ENCODE results near the gene EGFL6.
"Not testable (repeated sequence)": the region's sequence is repeated elsewhere in the genome, so short reads cannot be mapped to it uniquely, and the experiment has no call there.

The EGFL6 gene

DNA sequence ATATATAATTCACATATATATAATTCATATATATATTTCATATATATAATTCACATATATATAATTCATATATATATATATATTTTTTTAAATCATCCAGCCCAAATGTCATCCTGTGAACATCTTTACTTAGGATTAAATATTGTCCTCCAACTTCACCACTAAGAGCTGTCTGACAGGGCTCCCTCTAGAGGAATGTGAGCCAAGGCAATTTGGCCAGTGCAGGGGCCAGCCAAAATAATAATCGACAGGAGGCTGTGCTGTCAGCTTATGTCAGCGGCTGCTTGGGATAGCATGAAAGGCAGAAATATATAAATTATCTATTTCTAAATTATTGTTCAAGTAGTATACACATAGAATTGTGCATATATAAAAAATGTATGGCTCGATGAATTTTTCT lies 29.5 kb downstream of the EGFL6 start:
- DNase-seq = no peak

DNA sequence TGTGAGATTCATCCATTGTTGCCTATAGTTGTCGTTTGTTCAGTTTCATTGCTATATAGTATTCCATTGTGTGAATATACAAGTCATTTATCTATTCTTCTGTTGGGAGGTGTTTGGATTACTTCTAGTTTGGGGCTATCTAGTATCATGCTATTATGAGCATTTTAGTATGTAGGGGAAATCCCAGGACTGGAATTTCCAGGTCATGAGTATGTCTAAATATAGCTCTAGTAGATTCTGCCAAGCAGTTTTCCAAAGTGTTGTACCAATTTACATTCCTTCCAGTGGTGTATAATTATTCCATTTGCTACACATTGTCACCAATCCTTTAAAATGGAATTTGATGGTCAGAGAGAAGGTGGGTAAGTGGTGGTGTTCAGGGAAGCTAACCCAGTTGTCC lies 30.1 kb downstream of the EGFL6 start:
- no peak for DNase-seq

DNA sequence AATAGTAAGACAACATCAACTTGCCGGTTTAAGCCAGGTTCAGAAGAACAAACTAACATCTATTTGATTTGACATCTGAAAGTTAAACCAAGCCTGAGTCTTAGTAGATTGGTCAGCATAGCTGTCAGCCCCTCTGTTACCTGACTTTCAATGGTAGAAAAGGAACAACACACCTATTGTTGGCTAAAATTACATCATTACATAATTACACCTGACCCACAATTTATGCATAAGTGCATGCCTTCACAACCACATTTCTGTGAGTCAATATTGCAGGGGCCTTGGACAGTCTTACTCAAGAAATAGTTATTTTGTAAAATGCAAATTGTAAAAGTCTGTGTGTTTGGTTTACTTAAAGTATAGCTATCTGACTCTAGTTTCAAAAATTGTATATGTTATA lies 36.2 kb downstream of the EGFL6 start:
- no peak for DNase-seq

DNA sequence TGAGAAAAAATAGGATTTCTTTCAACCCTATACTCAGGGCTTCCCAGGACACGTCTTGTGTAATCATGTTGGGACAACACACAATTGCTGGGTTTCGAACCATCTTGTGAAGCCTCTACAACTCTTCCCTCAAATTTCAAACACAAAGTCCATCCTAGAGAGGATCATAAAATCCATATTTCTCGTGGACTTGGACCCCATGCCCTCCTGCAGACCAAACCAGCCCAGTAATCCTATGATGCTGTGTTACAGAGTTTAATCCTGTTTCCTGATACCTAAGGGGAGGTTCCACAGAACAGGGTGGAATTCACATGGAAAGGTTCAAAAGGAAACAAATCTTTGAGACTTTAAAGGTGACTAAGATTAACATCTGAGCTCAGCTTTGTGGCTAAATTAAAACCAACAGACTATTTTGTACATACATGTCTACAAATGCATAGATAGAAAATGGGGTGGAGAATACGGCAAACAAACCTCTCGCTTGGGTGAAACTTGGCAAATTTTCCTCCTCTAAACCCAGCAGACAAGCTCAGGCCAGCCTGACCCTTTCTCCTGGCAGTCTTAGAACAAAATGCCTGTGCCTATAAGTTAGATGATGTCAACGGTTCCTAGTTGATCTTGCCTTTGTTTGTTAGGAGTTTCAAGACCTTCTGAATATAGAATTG lies 38.1 kb downstream of the EGFL6 start:
- no peak for DNase-seq

DNA sequence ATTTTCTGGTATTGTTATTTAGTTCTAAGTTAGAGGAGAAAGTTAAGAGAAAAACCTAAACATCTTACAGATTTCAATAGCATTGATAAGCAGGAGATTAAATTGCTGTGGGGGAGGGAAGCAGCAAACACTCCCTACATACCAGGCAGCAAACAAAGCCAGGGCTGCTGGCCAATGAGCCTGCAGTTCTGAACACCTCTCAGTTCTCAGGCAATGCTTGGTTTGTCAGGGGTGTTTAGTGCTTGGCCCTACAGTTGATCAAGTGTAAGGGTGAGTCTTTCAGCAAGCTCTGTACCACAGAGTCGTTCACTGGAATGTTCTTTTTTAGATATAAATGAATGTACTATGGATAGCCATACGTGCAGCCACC lies 38.6 kb downstream of the EGFL6 start:
- no peak for DNase-seq

DNA sequence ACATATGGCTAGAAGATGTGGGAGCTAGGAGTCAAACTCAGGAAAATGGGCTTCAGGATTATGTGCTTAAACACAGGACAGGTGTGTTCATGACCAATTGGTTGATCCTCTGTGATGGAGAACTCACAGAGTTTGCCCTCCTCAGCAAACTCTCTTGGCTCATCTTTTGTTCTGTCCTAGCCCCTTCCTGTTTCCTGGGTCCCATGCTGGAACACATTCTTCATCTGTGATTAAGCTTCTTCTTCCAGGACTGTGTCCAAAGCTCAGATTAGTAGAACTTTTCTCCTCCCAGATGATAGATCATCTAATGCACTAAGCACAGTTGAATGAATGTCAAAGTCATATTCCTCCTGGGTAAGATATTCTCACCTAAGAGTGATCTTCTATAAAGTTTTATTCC lies 44.8 kb downstream of the EGFL6 start:
- DNase-seq = no peak

DNA sequence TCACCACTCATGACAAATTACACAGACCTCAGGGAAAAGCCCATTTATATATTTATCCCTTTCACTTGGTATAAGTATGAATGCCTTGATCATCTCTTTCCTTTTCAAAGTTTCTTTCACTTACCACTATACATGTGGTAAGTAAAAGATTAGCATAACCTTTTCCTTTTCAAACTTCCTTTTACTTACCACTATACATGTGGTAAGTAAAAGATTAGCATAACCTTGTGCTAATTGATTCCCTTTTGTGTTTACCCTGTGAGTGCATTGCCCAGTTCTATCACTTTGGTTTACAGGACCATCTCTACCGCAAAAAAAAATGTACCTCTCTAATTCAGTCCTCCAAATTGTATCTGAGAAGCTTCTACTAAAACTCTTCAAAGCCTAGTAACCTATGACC lies 50.8 kb downstream of the EGFL6 start:
- DNase-seq = no peak

DNA sequence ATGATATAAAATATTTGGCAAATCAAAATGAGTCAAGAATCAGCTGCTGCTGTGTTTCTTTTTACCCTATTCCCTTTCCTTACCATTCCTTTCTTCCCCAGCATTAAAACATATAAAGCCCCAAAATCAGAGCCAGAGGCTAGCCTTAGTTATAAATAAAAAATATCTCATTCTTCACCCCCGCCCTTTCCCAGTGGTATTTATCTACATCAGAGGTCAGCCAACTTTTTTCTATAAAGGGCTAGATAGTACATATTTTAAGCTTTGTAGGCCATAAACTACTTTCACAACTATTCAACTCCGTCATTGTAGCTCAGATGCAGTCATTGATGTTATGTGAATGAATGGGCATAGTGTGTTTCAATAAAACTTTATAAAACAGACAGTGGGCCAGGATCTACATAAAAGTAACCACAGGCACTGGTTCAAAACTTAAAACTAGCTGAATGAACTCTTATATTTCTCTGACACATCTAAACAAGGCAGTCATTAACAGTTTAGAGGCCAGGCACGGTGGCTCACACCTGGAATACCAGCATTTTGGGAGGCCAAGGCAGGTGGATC lies 53.1 kb downstream of the EGFL6 start:
- DNase-seq = no peak

DNA sequence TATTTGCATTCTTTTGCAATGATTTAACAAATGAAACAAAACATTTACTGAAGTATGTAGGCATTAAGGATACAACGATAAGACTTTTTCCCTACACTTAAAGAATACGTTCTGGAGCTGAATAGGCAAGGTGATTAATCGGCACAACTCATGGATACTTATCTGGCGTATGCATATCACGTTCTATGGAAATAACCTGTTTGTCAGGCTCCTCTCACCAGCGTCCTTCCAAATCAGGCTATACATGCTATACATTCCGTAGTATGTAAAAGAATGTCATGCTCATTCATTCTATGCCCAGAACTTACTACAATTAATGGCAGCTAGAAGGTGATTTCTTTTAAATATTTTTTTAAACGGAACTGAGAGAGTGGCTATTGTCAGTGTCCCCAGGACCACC lies 57.9 kb downstream of the EGFL6 start:
- DNase-seq = no peak

DNA sequence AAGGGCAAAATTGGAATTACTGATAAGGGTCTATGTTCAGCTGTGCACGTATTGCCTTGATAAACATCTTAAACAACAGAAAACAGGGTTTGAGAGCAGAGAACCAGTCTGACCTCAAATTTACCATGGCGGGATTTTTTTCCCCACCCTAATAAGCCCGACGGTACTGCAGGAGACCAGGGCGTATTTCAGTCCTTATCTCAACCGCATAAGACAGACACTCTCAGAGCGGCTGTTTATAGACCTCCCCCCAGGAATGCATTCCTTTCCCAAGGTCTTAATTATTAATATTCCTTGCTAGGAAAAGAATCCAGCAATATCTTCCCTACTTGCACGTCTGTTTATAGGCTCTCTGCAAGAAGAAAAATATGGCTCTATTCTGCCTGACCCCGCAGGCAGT lies 67.8 kb downstream of the EGFL6 start:
- not testable (repeated sequence) for DNase-seq

DNA sequence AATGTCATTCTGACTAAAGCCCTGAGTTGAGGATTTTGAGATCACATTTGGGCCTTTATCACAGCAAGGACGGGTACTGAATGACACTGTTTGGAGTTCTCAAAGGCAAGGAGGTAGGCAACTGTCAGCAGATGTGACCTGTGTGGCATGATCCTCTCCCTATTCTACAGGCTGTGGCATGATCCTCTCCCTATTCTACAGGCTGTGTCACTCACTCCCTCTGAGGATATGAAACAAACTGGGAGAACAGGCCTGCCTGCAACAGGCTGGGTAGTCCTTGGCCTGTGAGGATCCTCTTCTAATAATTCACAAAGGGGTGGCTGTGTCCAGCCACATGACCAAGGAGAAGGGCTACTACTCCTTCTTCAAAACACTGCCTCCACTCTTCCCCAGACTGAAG lies 68.6 kb downstream of the EGFL6 start:
- DNase-seq = no peak

DNA sequence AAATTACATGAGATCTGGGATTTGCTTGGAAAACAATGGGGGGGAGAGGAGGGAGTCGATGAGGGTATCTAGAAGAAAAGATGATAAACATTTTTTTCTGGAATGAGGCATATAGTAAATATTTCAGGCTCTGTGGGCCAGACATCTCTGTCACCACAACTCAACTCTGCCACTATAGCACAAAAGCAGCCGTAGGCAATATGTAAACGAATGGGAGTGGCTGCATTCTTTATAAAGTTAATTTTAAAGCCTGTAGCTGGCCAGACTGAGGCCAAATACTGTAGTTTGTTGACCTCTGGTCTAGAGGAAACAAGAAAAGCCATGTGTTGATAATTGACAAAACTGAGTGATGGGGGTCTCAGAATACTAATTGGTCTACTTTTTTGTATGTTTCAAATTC lies 69.4 kb downstream of the EGFL6 start:
- no peak for DNase-seq

DNA sequence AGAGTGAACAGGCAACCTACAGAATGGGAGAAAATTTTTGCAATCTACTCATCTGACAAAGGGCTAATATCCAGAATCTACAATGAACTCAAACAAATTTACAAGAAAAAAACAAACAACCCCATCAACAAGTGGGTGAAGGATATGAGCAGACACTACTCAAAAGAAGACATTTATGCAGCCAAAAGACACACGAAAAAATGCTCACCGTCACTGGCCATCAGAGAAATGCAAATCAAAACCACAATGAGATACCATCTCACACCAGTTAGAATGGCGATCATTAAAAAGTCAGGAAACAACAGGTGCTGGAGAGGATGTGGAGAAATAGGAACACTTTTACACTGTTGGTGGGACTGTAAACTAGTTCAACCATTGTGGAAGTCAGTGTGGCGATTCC lies 72.3 kb downstream of the EGFL6 start:
- DNase-seq = not testable (repeated sequence)

DNA sequence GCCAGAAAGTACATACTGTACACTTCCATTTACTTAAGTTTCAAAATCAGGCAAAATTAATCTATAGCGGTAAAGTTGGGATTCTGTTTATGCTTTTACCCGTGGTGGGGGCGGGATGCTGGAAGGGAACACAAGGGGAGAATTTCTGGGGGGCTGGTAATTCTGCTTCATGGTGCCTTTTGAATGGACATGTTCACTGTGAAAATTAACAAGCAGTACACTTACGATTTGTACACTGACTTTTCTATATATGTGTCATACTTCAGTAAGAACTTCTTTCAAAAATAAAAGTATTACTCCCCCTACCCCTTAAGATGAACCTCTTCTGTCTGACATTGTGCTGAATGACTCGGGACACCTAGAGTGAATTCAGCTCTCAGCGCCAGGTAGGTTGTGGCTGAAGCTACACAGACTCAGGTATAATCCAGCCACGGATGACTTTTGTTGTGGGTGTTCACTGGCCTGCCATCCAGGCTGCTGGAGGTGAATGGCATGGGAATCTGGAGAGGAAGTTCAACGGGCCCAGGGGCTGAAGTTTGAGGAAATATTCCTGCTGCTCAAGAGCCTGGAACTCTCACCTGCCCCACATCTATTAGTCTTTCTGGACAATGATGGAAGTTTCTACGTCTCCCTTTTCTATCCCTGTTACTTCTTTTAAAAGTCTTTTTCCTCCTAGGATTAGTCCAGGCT lies 76.2 kb downstream of the EGFL6 start:
- no peak for DNase-seq

DNA sequence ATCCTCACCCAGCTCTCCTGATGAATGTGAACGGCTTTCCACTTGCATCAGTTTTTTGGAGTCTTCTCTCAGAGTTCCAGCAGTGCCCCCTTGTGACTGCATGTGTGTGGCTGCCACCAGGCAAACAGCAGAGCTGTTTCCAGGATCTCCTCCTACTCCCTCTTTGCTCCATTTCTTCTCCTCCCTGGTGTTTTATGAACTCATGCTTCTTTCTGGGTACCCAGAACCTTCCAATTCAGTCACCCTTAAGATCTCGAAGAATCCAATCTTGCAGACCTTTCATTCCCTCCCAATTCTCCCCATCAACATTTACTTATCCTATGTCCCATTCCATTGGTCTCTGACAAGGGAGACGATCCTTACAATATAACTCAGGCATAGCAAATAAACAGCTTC lies 76.8 kb downstream of the EGFL6 start:
- peak; percentile 52 for DNase-seq

DNA sequence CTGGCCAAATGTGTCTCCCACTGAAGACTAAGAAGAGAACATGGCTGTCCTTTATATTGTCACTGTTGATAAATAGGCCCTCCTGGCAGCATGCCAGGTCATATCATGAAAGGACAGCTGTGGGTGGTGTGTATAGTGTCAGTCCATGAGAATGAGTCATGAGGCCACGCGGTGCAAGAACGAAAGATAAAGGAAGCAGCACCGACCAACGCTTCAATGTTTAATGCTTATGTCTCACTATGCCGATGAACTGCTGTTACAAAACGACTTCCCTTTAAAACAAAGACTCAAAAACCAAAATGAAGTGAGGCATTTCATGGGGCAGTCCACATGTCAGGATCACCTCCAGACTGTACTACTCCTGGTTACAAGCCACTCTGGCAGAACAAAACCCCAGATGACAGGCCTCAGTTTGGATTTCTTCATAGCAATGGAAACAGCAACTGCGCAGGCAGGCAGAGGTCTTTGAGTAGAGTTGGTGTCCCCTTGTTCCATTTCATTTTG lies 78.4 kb downstream of the EGFL6 start:
- DNase-seq = peak; percentile 80

DNA sequence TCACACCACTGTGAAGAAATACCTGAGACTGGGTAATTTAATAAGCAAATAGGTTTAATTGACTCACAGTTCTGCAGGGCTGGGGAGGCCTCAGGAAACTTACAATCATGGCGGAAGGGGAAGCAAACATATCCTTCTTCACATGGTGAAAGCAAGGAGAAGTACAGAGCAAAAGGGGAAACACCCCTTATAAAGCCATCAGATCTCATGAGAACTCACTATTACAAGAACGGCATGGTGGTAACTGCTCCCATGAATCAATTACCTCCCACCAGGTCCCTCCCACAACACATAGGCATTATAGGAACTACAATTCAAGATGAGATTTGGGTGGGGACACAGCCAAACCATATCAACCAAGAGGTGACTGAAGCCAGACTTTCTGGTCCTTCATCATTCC lies 78.9 kb downstream of the EGFL6 start:
- DNase-seq = not testable (repeated sequence)

DNA sequence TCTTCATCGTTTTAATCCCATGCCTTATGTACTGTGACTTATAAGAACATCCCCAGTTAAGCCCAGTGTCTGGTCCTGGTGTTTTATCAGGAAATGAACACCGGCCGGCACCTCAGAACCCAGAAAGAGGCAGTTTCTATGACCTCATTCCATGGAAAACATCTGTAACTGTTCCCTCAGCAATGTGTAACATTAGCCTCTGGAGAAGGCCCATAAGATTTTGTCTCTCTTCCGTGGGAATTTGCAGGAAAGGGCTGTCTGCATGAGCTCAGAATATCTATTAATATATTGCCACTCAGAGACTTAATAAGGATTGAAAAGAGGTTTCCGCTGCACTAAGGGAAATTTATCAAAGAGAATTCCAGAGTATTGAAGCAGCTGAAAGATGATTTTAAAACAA lies 80.4 kb downstream of the EGFL6 start:
- DNase-seq = no peak

DNA sequence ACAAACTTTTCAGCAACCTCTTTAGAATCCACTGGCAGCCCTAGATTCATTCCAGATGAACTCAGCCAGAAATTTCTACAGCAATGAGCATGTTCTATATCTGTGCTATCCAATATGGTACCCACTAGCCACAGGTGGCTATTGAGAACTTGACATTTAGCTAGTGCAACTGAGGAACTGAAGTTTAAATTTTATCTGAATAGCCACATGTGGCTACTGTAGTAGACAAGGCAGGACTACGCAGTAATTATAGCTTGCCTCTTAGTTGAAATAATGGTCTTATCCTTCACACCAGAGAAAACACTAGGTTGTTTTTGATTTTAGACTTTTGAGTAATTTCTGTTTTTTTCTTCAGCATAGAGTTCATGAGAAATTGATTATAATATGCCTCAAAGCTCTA lies 80.9 kb downstream of the EGFL6 start:
- no peak for DNase-seq

DNA sequence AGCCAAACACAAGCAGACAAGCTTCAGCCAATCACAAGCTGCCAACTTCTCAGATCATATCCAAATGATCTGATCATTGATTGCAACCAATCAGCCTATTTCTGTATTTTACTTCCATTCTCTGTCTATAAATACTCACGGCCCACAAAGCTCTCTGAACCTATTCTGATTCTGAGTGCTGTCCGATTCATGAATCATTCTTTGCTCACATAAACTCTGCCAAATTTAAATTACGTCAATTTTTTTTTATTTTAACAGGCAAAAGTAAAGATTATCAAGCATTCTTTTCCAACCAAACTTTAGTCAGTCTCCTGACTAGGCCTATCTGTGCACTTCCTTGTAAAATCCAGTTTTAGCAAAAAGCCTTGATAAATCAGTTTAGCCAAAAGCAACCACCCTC lies 81.7 kb downstream of the EGFL6 start:
- no peak for DNase-seq

DNA sequence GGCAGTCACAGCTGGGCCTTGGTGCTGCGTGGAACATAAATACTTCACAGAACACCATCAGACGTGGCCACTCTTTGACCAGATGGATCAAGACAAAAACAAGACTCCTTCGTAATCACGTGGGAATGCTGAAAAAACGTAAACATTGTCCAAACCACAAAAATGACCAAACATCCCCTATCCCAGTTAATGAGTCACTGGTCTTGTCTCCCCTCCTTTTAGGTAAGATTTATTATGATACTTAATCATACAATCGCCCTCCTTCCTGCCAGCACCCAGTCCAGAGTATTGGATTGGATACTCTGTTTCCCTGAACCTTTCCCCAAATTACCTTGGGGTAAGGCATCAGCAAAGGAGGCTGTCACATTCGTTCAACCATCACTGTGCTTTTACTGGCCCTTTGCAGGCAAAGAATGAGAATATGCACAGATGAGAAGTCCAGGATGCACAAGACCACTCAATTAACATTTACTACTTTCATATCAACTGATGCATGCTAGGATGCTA lies 82.9 kb downstream of the EGFL6 start:
- DNase-seq = no peak

DNA sequence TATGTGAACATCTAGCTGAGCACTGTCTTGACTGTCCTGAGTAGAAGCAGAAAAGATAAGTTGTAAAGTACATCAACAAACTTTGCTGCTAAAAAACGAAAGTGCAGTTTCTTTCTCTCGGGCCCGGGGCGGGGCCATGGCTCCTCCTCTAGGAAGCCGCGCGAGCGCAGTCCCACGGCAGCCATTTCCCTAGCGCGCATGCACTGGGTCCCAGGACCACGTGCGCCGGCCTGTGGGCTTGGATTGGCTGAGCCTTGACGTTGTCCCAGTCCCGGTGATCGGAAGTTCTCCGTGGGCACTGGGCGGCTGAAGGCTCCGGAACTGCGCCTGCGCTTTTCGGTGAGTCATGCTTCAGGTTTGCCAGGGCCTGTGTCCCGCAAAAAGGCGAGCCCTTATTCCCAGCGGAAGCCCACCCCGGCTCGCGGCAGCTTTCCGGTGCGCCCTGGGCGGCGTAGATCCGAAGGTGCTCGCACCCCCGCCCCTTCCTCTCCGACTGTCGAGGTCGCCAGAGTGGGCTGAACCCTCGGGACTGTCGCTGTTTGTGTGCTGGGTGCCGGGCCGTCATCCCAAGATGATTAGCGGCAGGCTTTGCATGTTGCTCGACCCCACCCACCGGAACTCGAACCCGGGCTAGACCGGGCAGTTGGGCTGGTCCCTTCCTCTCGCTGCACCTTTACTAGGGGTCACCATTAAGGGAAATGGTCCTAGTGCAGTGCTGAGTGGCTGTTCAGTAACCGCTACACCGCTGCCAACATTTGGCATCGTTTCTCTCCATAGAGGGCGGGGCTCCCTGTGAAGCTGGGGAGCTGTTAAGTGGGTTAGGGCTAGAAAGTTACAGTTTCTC lies 83.7 kb downstream of the EGFL6 start, which contains the start of gene TCEANC:
Gene TCEANC, plus strand, starts transcription at position 292 of the 844 bp plus-strand sequence. CDS start 9,368 bp downstream, outside the sequence.
- DNase-seq = peak; percentile 98

DNA sequence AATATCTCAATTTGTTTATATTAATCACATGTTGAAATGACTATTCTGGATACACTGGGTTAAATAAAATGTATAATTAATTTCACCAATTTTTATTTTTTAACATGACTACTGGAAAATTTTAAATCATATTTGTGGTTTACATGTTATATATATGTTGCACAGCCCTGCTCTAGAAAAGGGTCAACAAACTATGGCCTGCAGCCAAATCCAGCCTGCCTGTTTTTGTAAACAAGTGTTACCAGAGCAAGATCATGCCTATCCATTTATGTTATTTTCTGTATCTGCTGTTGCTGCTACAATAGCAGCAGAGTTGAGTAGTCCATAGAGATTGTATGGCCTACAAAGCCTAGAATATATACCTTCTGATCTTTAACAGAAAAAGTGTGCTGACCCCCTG lies 84.7 kb downstream of the EGFL6 start:
- DNase-seq = no peak
